Measurements from ENCODE around the gene GLIS1. TPM values are rescaled to one million over a fixed set of nuclear protein-coding genes. Genes with fewer than 3 reads are reported as not detected.
A peak's percentile ranks its signal among the peaks of the same experiment; 100 is the strongest.

GLIS1 gene
- total and polyA plus RNA-seq, 2 of the 8 experiments (the other 6 are each of a cell fraction or from before 2014, with no cell fraction given): 0.15 to 0.22 TPM

DNA sequence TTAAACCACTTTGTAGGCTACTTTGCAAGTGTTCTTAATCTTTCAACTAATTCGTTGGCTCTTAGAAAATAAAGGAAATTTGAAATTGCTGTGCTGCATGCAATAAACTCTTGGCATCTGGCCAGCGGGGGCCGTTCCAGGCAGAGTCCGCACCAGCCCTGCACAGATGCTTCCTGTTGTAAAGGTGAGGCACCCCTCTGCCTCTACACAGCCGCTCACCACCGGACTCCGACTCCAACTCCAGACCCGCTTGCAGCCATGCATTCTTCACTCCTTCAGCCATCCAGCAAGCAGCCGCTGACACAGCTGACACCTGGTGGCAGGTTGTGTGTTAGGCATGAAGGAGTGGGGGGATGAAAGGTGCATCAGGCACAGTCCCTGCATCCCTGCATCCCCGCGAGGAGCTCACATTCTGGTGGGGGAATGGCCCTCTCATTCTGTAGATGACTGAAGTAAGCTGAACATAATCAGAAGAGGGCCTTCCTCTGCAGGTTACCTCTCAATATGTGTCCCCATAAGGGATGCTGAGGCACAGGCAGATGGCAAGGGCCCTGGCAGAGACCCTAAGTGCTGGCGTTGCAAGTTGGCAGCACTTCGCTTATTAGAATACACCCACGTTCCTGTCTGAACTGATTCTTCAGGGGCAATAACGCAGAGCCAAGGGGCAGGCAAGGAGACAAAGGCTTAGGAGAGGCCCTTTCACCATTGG lies 56.8 kb downstream of the GLIS1 start:
- Histone ChIP-seq H3K4me1 (replicated peaks in 1 of 4; ENCODE audit: control insufficient read depth in 3 of 4, insufficient read depth in 4 of 4, low read length in 3 of 4) (peaks cover 4 to 15% (median 12%) of the 10 kb centered on the region in 4 experiments), H2BK5ac (ENCODE audit: low read depth, low read length) (no peak overlapping the region), H3K14ac (ENCODE audit: insufficient read length) (no peak overlapping the region), H3K4ac (replicated peaks; ENCODE audit: insufficient read length, low read depth, low read length) (no peak overlapping the region), H3K23ac (ENCODE audit: insufficient read length) (no peak overlapping the region), H4K5ac (ENCODE audit: insufficient read length, low read depth, low read length) (no peak overlapping the region), H3K9ac (replicated peaks in 1 of 4; ENCODE audit: extremely low read depth in 1 of 4, low read depth in 3 of 4, low read length in 3 of 4) (no peak overlapping the region), H3K79me1 (ENCODE audit: low read depth, low read length) (no peaks in the 10 kb centered on the region; the same call in 1 of the 2 replicates), H2AFZ (ENCODE audit: low read length) (no peak overlapping the region), H3K36me3 (ENCODE audit: control insufficient read depth in 2 of 4, insufficient read depth in 4 of 4, low read length in 3 of 4) (no peaks in the 10 kb centered on the region), H3K4me2 (ENCODE audit: insufficient read depth in 1 of 2, low read depth in 2 of 2, low read length in 2 of 2) (no peak overlapping the region), H3K4me3 (ENCODE audit: extremely low read depth in 1 of 4, insufficient read depth in 2 of 4, low read depth in 3 of 4, low read length in 4 of 4) (no peak overlapping the region), H2AK5ac (ENCODE audit: low read depth, low read length) (no peak overlapping the region), H3K9me3 (ENCODE audit: insufficient read depth in 2 of 2, low read depth in 1 of 2, low read length in 1 of 2) (no peaks in the 10 kb centered on the region), H2BK120ac (replicated peaks; ENCODE audit: low read depth, low read length) (no peak overlapping the region), H3K56ac (replicated peaks; ENCODE audit: insufficient read length, low read depth, low read length) (no peak overlapping the region), H4K91ac (replicated peaks; ENCODE audit: insufficient read length, low read length) (no peak overlapping the region), H2BK12ac (ENCODE audit: low read depth, low read length) (0 out of 2 replicates have a peak overlapping the region, but pooled peaks have one; percentile 33), H3K79me2 (ENCODE audit: control insufficient read depth in 1 of 2, insufficient read depth in 2 of 2, low read length in 2 of 2) (no peaks in the 10 kb centered on the region), H2BK20ac (ENCODE audit: low read length) (no peak overlapping the region), H4K8ac (ENCODE audit: extremely low read depth, insufficient read depth, low read length) (no peak overlapping the region; the same call in 1 of the 2 replicates), H3K27ac (ENCODE audit: low read depth, low read length) (no peak overlapping the region), H3K27me3 (replicated peaks in 1 of 4; ENCODE audit: control insufficient read depth in 3 of 4, extremely low read depth in 1 of 4, insufficient read depth in 3 of 4, low read length in 3 of 4) (peaks cover 0 to 11% (median 4%) of the 10 kb centered on the region in 4 experiments; a peak in 3 of 7 replicates), H3K18ac (ENCODE audit: extremely low read depth, low read length) (0 out of 2 replicates have a peak overlapping the region, but pooled peaks have one; percentile 51), H3K23me2 (ENCODE audit: low read depth, low read length) (no peaks in the 10 kb centered on the region; the same call in 1 of the 2 replicates), H2BK15ac (ENCODE audit: low read length) (no peak overlapping the region), H4K20me1 (replicated peaks in 1 of 2; ENCODE audit: control insufficient read depth in 1 of 2, insufficient read depth in 2 of 2, low read length in 2 of 2) (no peaks in the 10 kb centered on the region)
- CTCF ChIA-PET (ENCODE audit: partially characterized antibody): interaction anchor here (0.6 to 10.7 kb wide), 64 partner anchors 9 to 416 kb away, joined by 3 to 129 read pairs (median 5); no protein-coding TSS in a partner anchor
- DNase-seq (ENCODE audit: low read depth in 1 of 2, low spot score in 2 of 2) (peak; percentile 54 to 76), FAIRE-seq (peak; percentile 94)
- POLR2A ChIA-PET (ENCODE audit: partially characterized antibody): no interaction called here
- 27% methylated on average over 15 of the region's 15 CpGs; no CpG with 5 or more reads in 1 of the 2 experiments for WGBS, 2 experiments (ENCODE audit: extremely low coverage in 1 of 2, insufficient coverage in 1 of 2, insufficient read length in 1 of 2, insufficient replicate concordance in 2 of 2, low coverage in 1 of 2, low lambda C conversion rate in 2 of 2, missing lambda C conversion rate in 1 of 2)
- peak; percentile 85 for TF ChIP-seq TEAD4 (IDR thresholded peaks at IDR 0.05; ENCODE audit: low read depth, low read length)
- TF ChIP-seq, protein P1, sequence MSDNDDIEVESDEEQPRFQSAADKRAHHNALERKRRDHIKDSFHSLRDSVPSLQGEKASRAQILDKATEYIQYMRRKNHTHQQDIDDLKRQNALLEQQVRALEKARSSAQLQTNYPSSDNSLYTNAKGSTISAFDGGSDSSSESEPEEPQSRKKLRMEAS (IDR thresholded peaks at IDR 0.05): peak; percentile 62; the same call in 1 of the 2 replicates
- no peak for TF ChIP-seq CBX5 (IDR thresholded peaks at IDR 0.05; ENCODE audit: low read depth, low read length)
- no peak for TF ChIP-seq KDM5A (IDR thresholded peaks at IDR 0.05; ENCODE audit: low read length)
- peak; percentile 44; the same call in 1 of the 2 replicates for TF ChIP-seq TBP (IDR thresholded peaks at IDR 0.05; ENCODE audit: low read depth, low read length)
- no peak for TF ChIP-seq HDAC6 (IDR thresholded peaks at IDR 0.05; ENCODE audit: low read depth, low read length)
- TF ChIP-seq FOSL1 (IDR thresholded peaks at IDR 0.05; ENCODE audit: insufficient read depth, low read depth, low read length): no peak
- peak; percentile 5; the same call in 1 of the 2 replicates for TF ChIP-seq CEBPB (IDR thresholded peaks at IDR 0.05; ENCODE audit: low read depth, low read length)
- 0 out of 2 replicates have a peak, but pooled peaks have one; percentile 29 for TF ChIP-seq GTF2F1 (IDR thresholded peaks at IDR 0.05; ENCODE audit: borderline replicate concordance, low read depth, low read length)
- TF ChIP-seq RAD21 (IDR thresholded peaks at IDR 0.05 in 1 of 2, conservative IDR thresholded peaks at IDR 0.05 in 1 of 2; ENCODE audit: low read depth in 2 of 2, low read length in 2 of 2): peak; percentile 89 to 95
- peak; percentile 82 for TF ChIP-seq YY1 (IDR thresholded peaks at IDR 0.05; ENCODE audit: low read depth, low read length)
- TF ChIP-seq EZH2 (IDR thresholded peaks at IDR 0.05; ENCODE audit: low read depth, low read length, severe bottlenecking): no peak

Measured in H1 (cell line).